HS-5 (cell line): ENCODE measurements around the gene BCO1.

Experiments
- DNase-seq: peaks from one replicate; pipeline ENCODE4 v3.0.0-alpha.2; 2012; ENCODE audit warnings: low read depth

Gene BCO1

GRCh38 chr16:81232740-81233367 lies 5.6 kb upstream of the BCO1 start:
- DNase-seq, result no peak

- no peak for DNase-seq
Measured at GRCh38 chr16:81237282-81237681, 1.2 kb upstream of the BCO1 start.

GRCh38 chr16:81237942-81238295 lies 570 bp upstream of the BCO1 start:
- no peak for DNase-seq

GRCh38 chr16:81239367-81240121 lies 1.1 kb downstream of the BCO1 start:
- no peak for DNase-seq

GRCh38 chr16:81241706-81242105 lies 3.2 kb downstream of the BCO1 start:
- DNase-seq, result no peak

- no peak for DNase-seq
Measured at GRCh38 chr16:81242977-81243618, 4.6 kb downstream of the BCO1 start.

GRCh38 chr16:81243942-81244341 lies 5.5 kb downstream of the BCO1 start:
- DNase-seq, result no peak

- DNase-seq, result no peak
Measured at GRCh38 chr16:81251871-81252270, 13.4 kb downstream of the BCO1 start.

- no peak for DNase-seq
Measured at GRCh38 chr16:81253141-81253540, 14.7 kb downstream of the BCO1 start.

- DNase-seq, result no peak
Measured at GRCh38 chr16:81254922-81255526, 16.5 kb downstream of the BCO1 start.

GRCh38 chr16:81259916-81260315 lies 21.4 kb downstream of the BCO1 start:
- no peak for DNase-seq

- no peak for DNase-seq
Measured at GRCh38 chr16:81261049-81261648, 22.7 kb downstream of the BCO1 start.

GRCh38 chr16:81263470-81264220 lies 25.2 kb downstream of the BCO1 start:
- no peak for DNase-seq

- no peak for DNase-seq
Measured at GRCh38 chr16:81264386-81264785, 25.9 kb downstream of the BCO1 start.

GRCh38 chr16:81265052-81265451 lies 26.6 kb downstream of the BCO1 start:
- DNase-seq, result no peak

- no peak for DNase-seq
Measured at GRCh38 chr16:81265658-81266451, 27.4 kb downstream of the BCO1 start.

- DNase-seq, result no peak
Measured at GRCh38 chr16:81266680-81267095, 28.2 kb downstream of the BCO1 start.

GRCh38 chr16:81268509-81268908 lies 30.0 kb downstream of the BCO1 start:
- no peak for DNase-seq

GRCh38 chr16:81273223-81273950 lies 34.9 kb downstream of the BCO1 start:
- no peak for DNase-seq

GRCh38 chr16:81275064-81275532 lies 36.6 kb downstream of the BCO1 start:
- DNase-seq, result no peak
